IPS-15b (cell line): ENCODE measurements around the gene PASD1.
"Not testable (repeated sequence)": the region's sequence is repeated elsewhere in the genome, so short reads cannot be mapped to it uniquely, and the experiment has no call there.

Experiments used
- H3K27me3 ChIP-seq: one replicate; pipeline ENCODE4 v1.6.1; 2013; ENCODE audit warnings: low read length; ENCODE audit not compliant: control insufficient read depth, insufficient read depth
- H3K36me3 ChIP-seq: one replicate; pipeline ENCODE4 v1.6.1; 2013; ENCODE audit warnings: low read length; ENCODE audit not compliant: control insufficient read depth, insufficient read depth
- H3K4me1 ChIP-seq: one replicate; pipeline ENCODE4 v1.6.1; 2013; ENCODE audit warnings: mild to moderate bottlenecking, low read length; ENCODE audit not compliant: control insufficient read depth, insufficient read depth
- H3K4me3 ChIP-seq: one replicate; pipeline ENCODE4 v1.5.1; 2013; ENCODE audit warnings: low read depth, low read length
- H3K9ac ChIP-seq: one replicate; pipeline ENCODE4 v1.6.1; 2013; ENCODE audit warnings: low read depth, mild to moderate bottlenecking, low read length
- H3K9me3 ChIP-seq: one replicate; pipeline ENCODE4 v1.6.1; 2013; ENCODE audit warnings: mild to moderate bottlenecking, low read length; ENCODE audit not compliant: control insufficient read depth, insufficient read depth

PASD1 gene

DNA sequence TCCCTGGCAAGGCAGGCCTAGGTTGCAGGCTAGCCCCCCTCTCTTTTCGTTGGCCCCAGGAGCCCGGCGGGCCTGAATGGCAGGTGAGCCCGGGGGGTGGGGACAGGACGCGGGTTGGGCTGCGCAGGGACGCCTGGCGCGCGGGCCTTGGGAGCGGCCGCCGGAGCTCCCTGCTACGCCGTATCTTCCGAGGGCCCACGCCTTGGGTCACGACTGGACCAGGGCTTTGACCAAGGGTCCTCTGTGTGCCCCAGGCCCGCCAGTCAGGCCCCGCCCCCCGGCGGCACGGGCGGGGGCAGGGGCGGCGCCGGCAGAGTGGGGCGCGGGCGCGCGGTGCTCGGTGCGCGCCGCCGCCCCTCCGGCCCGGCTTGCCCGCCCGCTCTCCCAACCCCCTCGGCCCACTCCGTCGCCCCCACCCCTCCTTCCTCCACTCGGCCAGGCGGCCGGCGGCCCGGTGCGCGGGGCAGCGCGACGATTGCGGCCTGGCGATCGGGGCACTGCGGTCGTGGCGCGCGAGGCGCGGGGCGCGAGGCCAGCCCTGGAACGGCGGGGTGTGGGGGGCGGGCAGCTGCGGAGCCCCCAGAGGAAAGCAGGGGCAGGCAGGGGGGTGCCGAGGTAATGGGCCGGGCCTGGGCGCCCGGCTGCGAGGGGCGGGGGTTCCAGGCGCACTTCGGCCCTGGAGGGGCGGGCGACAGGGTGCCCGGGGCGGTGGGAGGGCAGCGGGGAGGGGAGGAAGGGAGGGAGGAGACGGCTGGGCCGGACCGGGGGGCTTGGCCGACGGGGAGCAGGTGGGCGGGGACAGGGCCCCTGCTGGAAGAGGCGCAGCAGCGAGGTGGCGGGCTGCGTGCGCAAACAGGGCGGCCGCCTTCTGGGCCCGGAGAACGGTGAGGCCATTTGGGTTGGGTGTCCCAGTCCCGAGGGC is 131.4 kb downstream of the PASD1 start, which contains the start of gene PRRG3:
Gene PRRG3, plus strand, starts transcription at position 798 of the 922 bp plus-strand sequence. CDS start 3,357 bp downstream, outside the sequence.
- H3K9ac ChIP-seq = no peak within 1 kb of the TSS

DNA sequence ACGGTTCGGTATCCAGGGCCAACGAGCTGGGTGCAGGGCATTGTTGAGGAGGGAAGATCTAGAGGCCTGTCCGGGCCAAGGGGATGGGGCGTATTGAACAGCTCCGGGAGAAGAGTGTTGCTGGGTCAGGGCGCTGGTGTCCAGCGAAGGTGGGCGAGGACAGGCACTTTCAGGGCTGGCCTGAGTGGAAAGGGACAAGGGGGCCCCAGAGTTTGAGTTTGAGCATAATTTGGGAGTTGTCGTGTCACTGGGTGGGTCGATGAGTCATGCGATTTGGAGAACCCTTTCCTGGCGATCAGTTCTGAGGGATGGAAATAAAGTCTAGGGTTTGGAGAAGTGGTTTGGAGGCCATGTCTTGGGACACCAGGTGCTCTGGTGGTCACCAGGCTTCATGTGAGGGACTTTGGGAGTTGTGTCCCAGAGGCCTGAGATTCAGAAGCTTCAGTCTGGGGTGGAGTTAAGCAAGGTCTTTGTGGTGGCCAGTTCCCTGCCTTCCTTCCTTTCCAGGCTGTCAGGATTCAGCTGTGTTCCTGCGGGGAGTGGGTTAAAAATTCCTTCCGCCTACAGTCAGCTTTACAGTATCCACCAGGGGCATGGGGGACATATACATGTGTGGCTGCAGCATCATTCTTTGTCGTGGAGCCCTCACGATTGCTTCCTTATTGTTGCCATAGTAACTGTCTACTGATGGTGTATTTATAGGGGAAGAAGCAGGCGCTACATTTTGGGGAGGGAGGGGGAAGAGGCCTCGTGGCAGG is 132.3 kb downstream of the PASD1 start:
- Histone ChIP-seq H3K27me3 (peaks cover 16% of the 10 kb centered on the region), H3K9me3 (peaks cover 10% of the 10 kb centered on the region), H3K4me3 (peak overlapping the region; percentile 47), H3K9ac (no peak overlapping the region), H3K4me1 (no peaks in the 10 kb centered on the region), H3K36me3 (no peaks in the 10 kb centered on the region)

More for the DNA sequence above, 131.4 kb downstream of the PASD1 start, which contains the start of gene PRRG3:
- Histone ChIP-seq H3K27me3 (peaks cover 16% of the 10 kb centered on the region), H3K4me3 (peak within 1 kb of the TSS; percentile 47), H3K9me3 (peaks cover 10% of the 10 kb centered on the region), H3K4me1 (no peaks in the 10 kb centered on the region), H3K36me3 (no peaks in the 10 kb centered on the region)

DNA sequence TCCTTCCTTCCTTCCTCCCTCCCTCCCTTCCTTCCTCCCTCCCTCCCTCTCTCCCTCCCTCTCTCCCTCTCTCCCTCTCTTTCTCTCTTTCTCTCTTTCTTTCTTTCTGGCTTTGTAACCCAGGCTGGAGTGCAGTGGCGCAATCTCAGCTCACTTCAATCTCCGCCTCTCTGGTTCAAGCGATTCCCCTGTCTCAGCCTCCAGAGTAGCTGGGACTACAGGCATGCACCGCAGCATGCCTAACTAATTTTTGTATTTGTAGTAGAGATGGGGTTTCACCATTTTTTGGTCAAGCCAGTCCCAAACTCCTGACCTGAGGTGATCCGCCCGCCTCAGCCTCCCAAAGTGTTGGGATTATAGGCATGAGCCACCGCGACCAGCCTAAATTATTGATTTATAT is 133.6 kb downstream of the PASD1 start:
- H3K9ac ChIP-seq, H3K9me3 ChIP-seq, H3K4me1 ChIP-seq, H3K4me3 ChIP-seq, H3K36me3 ChIP-seq: not testable (repeated sequence)
- H3K27me3 ChIP-seq = peaks cover 16% of the 10 kb centered on the region

DNA sequence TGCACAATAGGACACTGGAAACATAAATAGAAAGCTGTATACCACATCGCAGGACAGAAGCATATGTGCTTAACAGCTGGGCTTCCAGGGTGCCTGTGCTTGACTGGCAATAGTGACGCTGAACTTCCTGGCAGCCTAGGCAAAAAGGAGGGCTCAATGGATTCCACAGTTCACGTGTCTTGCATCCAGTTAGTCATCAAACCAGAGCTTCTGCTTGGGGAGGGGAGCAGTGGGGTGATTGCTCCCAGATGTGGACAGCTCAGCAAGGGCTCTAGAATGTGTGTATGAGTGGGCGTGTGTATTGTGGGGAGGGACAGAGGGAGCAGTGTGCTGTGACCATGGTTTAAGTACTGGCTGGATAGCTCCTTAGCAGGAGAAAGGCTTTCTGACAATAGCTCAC is 134.0 kb downstream of the PASD1 start:
- Histone ChIP-seq H3K4me3 (no peak overlapping the region), H3K9me3 (peaks cover 10% of the 10 kb centered on the region), H3K27me3 (peaks cover 16% of the 10 kb centered on the region), H3K9ac (no peak overlapping the region), H3K36me3 (no peaks in the 10 kb centered on the region), H3K4me1 (no peaks in the 10 kb centered on the region)

DNA sequence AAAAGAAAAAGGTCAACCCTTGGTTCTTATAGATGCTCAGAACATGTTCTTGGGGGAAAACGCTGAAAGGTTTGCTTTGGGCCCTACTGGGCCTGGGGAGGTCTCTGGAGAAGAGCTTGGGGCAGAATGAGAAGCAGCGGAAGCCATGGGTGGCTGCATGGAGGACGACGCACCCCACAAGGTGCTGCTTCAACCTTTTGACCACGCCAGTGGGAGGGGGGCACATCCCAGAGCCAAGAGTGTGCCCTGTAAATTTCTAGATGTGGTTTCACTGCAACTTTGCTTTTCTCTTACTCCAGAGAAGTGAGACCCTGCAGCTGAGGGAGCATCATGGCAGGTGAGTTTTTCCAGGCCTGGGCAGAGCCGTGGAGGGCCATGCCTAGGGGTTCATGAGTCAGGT is 135.0 kb downstream of the PASD1 start:
- Histone ChIP-seq H3K9ac (no peak overlapping the region), H3K4me1 (no peaks in the 10 kb centered on the region), H3K27me3 (peaks cover 15% of the 10 kb centered on the region), H3K36me3 (no peaks in the 10 kb centered on the region), H3K4me3 (no peak overlapping the region), H3K9me3 (peaks cover 2% of the 10 kb centered on the region)

DNA sequence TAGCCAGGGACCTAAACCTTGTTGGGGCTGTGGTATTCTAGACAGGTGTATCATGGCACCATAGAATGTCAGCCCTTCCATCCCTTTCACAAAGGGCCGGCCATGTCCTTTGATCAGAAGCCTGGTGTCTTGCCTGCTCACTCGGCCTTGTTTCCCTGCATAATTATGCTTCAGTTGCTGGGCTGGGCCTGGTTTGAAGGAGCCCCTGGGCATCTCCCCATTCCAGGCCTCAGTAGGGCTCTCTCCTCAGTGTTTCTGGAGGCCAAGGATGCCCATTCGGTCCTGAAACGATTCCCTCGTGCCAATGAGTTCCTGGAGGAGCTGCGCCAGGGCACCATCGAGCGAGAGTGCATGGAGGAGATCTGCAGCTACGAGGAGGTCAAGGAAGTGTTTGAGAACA is 136.3 kb downstream of the PASD1 start:
- H3K4me3 ChIP-seq = no peak overlapping the region
- H3K9ac ChIP-seq = no peak overlapping the region
- peaks cover 2% of the 10 kb centered on the region for H3K9me3 ChIP-seq
- peaks cover 5% of the 10 kb centered on the region for H3K27me3 ChIP-seq
- H3K4me1 ChIP-seq = no peaks in the 10 kb centered on the region
- no peaks in the 10 kb centered on the region for H3K36me3 ChIP-seq

DNA sequence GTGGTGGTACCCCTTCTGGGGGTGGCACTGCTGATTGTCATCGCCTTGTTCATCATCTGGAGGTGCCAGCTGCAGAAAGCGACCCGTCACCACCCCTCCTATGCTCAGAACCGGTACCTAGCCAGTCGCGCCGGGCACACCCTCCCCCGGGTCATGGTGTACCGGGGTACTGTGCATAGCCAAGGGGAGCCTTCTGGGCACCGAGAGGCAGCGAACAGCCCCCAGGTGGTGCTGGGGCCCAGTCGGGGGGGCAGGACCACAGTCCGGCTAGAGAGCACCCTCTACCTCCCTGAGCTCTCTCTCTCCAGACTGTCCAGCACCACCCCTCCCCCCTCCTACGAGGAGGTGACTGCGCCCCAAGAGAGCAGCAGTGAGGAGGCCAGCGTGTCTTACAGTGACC is 137.1 kb downstream of the PASD1 start:
- H3K9ac ChIP-seq = no peak overlapping the region
- no peaks in the 10 kb centered on the region for H3K4me1 ChIP-seq
- no peaks in the 10 kb centered on the region for H3K36me3 ChIP-seq
- peaks cover 5% of the 10 kb centered on the region for H3K27me3 ChIP-seq
- H3K9me3 ChIP-seq = peaks cover 2% of the 10 kb centered on the region
- no peak overlapping the region for H3K4me3 ChIP-seq

DNA sequence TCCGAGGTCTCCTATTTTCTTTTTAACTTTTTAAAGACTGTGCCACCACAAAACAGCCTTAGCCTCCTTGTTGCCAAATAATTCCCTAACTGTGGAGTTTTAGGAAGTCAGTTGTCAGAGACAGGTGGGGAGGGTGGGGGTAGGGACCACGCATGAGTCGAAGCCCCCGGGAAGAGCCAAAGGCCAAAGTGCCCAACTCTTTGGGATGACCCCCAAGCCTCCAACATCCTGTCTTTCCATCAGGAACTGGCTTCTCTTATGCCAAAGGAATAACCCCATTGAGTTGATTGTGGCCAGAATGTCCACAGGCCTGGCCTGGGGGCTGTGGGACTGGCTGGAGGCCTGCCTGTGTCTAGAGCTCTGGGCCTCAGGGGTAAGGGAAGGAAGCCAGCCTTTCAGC is 137.6 kb downstream of the PASD1 start:
- Histone ChIP-seq H3K27me3 (peaks cover under 1% of the 10 kb centered on the region), H3K4me1 (no peaks in the 10 kb centered on the region), H3K9ac (no peak overlapping the region), H3K36me3 (no peaks in the 10 kb centered on the region), H3K9me3 (peaks cover 2% of the 10 kb centered on the region), H3K4me3 (no peak overlapping the region)

DNA sequence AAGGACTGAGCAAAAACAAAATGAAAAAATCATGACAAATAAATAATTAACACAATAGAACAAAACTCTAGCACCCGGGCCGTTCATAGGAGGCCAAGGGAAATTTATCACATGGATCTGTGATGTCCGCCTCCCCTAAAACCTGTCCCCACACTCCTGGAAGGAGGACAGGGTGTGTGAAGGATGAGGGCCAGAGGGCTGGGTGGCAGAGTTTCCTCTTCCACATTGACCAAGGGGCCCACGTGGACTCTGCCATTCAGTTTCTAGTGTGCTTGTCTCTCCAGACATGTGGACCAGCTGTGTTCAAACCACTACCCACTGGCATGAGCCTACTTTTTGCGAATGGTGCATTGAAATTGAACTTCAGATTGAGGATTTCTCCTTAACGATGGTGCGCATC is 138.1 kb downstream of the PASD1 start:
- no peaks in the 10 kb centered on the region for H3K27me3 ChIP-seq

DNA sequence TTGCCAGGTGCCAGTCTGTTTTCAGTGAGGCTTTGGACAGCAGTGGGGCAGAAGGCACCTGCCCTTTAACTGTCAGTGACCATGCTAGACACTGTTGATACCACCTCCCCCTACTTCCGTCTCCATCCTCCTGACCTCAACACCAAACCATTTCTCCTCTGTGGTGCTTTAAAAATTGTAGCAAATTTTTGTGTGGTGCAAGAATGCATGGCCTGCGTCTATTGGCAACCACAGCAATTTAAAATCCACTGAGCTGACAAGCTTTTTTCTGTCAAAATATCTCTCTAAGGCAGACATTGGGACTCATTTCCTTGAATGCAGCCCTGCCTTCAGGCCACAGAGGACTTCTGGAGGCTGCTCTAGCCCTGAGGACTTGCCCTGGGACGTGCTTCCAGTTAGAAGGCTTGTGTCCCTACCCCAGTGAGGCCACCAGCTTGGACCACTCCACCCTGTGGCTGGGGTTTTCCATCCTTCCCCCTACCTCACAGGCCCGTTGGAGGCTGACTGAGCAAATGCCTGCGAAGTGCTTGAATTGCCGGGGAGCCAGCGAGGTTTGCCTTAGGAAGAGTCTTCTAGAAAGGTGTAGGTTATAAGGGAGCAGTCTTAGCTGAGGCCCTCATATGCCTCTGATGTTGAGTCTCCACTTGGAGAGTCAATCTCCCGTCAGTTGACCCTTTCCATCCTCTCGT is 138.7 kb downstream of the PASD1 start:
- Histone ChIP-seq H3K9me3 (no peaks in the 10 kb centered on the region), H3K4me1 (no peaks in the 10 kb centered on the region), H3K9ac (no peak overlapping the region), H3K36me3 (no peaks in the 10 kb centered on the region), H3K4me3 (no peak overlapping the region), H3K27me3 (no peaks in the 10 kb centered on the region)

More for the DNA sequence above, 138.1 kb downstream of the PASD1 start:
- H3K9me3 ChIP-seq = peaks cover 1% of the 10 kb centered on the region
- no peaks in the 10 kb centered on the region for H3K4me1 ChIP-seq
- no peak overlapping the region for H3K9ac ChIP-seq
- no peak overlapping the region for H3K4me3 ChIP-seq
- no peaks in the 10 kb centered on the region for H3K36me3 ChIP-seq

DNA sequence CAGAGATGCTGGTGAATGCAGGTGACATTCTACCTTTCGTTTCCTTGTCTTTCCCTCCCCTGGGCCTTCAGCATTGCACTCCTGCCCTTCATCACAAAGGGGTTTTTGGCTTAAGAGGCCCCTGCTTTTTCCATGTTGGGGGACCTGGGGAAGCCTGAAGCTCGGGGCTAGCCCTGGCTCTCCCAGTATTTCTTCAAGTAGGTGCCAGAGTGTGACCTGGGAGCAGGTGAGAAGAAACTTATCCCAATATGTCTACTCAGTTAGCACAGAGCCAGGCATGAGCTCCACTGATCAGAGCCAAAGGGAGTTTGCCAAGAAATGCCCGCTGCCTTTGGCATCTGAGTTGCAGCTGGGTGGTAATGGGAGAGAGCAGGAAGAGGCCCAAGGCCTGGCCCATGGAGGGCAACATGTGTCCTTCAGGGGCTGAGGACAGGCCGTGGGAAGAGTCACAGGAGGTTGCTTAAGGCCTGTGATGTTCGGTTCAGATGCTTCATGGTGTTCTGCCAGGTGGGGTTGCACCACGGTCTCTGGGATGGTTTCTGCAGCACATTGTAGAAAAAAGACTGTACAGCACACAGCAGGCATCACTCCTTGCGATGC is 139.4 kb downstream of the PASD1 start:
- H3K36me3 ChIP-seq = no peaks in the 10 kb centered on the region
- no peaks in the 10 kb centered on the region for H3K27me3 ChIP-seq
- H3K9me3 ChIP-seq = no peaks in the 10 kb centered on the region
- H3K4me3 ChIP-seq = no peak overlapping the region
- no peaks in the 10 kb centered on the region for H3K4me1 ChIP-seq
- no peak overlapping the region for H3K9ac ChIP-seq
